ENCODE measurements around the gene HOXC6.

The HOXC6 gene

GRCh38 chr12:54016478-54016964 lies 11.7 kb upstream of the HOXC6 start:
- DNase-seq = no peak

- DNase-seq = no peak
Observed at GRCh38 chr12:54017027-54017788, 11.0 kb upstream of the HOXC6 start.

- DNase-seq = peak; percentile 62
Observed at GRCh38 chr12:54017878-54018467, 10.3 kb upstream of the HOXC6 start.

- no peak for DNase-seq
Observed at GRCh38 chr12:54018468-54018984, 9.7 kb upstream of the HOXC6 start.

- DNase-seq = no peak
Observed at GRCh38 chr12:54019091-54019811, 9.0 kb upstream of the HOXC6 start.

- DNase-seq = no peak
Observed at GRCh38 chr12:54019924-54020590, 8.2 kb upstream of the HOXC6 start.

GRCh38 chr12:54020591-54021405 lies 7.4 kb upstream of the HOXC6 start:
- no peak for DNase-seq

- no peak for DNase-seq
Observed at GRCh38 chr12:54021432-54022013, 6.7 kb upstream of the HOXC6 start.

- DNase-seq = no peak
Observed at GRCh38 chr12:54022960-54023884, 5.0 kb upstream of the HOXC6 start.

- no peak for DNase-seq
Observed at GRCh38 chr12:54024127-54024526, 4.1 kb upstream of the HOXC6 start.

GRCh38 chr12:54024581-54025305 lies 3.5 kb upstream of the HOXC6 start:
- no peak for DNase-seq

- no peak for DNase-seq
Observed at GRCh38 chr12:54025499-54026405, 2.5 kb upstream of the HOXC6 start.

- DNase-seq = no peak
Observed at GRCh38 chr12:54026640-54027441, 1.4 kb upstream of the HOXC6 start.

- no peak for DNase-seq
Observed at GRCh38 chr12:54027442-54027786, 826 bp upstream of the HOXC6 start.

- no peak for DNase-seq
Observed at GRCh38 chr12:54029529-54030441, 1.5 kb downstream of the HOXC6 start.

- no peak for DNase-seq
Observed at GRCh38 chr12:54030442-54030801, 2.2 kb downstream of the HOXC6 start.

GRCh38 chr12:54030889-54031471 lies 2.7 kb downstream of the HOXC6 start:
- no peak for DNase-seq
